ENCODE results near the gene PLD6. TPM values are rescaled to one million over a fixed set of nuclear protein-coding genes. Genes with fewer than 3 reads are reported as not detected.

Gene PLD6
- total RNA-seq, 1 donor from 2014 or later = 5.2 TPM

- no peak for DNase-seq
Observed at GRCh38 chr17:17154981-17155380, 51.2 kb downstream of the PLD6 start.

GRCh38 chr17:17154556-17154955, 51.6 kb downstream of the PLD6 start:
- no peak for DNase-seq

- no peak for DNase-seq
Observed at GRCh38 chr17:17153709-17154108, 52.4 kb downstream of the PLD6 start.

- DNase-seq = no peak
Observed at GRCh38 chr17:17153071-17153470, 53.1 kb downstream of the PLD6 start.

DNA sequence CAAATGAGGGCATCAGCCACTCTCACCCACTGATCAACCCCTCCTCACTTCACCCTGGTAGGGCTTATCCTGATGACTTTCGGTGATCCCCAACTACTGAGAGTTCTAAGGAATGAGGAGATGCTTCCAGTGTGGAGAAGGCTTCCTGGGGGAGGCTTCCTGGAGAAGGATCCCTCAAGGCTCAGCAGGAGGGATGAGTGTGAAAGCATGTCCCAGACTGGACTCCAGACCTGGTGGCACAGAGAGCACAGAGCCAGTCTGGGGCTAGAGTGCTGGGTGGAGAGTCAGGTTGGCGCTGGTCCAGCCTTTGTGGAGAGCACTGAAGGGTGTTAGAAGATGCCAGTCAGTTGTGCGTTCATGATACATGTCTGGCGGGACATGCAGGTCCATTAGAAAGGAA, 53.7 kb downstream of the PLD6 start:
- no peak for DNase-seq

DNA sequence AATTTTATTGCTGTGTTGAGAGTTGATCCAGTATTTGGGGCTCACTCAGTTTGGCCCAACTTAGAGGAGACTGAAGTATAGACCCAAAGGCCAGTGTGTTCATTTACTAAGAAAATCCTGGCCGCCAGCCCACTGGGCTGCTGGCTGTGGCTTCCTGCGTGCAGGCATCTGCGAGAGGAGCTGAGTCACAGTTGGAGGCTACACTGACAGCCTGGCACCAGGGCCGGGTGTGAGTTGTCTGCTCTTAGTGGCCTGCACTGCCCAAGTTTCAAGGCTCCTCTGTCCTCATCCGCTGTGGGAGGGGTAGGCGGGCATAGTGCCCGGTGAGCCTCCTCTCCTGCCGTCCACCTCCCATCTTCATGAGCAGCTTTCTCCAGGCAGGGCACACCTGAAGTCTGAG, 54.2 kb downstream of the PLD6 start:
- DNase-seq = no peak

- DNase-seq = no peak
Observed at GRCh38 chr17:17151541-17151940, 54.6 kb downstream of the PLD6 start.

- no peak for DNase-seq
Observed at GRCh38 chr17:17151055-17151454, 55.1 kb downstream of the PLD6 start.

Small RNA genes lying within 50 kb of the gene (small RNA-seq; reads per million reads assigned to genes)
- not detected for gene RNU6-767P (ENCODE audit: low replicate concordance)

Other genes starting within 250 kb of the PLD6 start
- gene TNFRSF13B, start 234.2 kb downstream of the PLD6 start, total RNA-seq = not detected
- 103 TPM for gene MPRIP, start 163.9 kb downstream of the PLD6 start, total RNA-seq
- gene FLCN, start 30.8 kb upstream of the PLD6 start, total RNA-seq = 58.5 TPM
- 58.9 TPM for gene COPS3, start 74.9 kb upstream of the PLD6 start, total RNA-seq
- gene NT5M, start 97.0 kb upstream of the PLD6 start, total RNA-seq = 0.99 TPM